RWPE1 (cell line): Measurements from ENCODE around the gene KRT9.

Experiments
- CTCF ChIA-PET: fragments of 350-600 bp; sonication (Branson Sonifier 250); formaldehyde crosslinking; extraction: SDS; loops from one replicate; lab custom pipeline; 2021; lab: Yijun Ruan, JAX
- POLR2A ChIA-PET: fragments of 400-600 bp; formaldehyde crosslinking; extraction: SDS; loops from one replicate; lab custom pipeline; 2020; ENCODE audit warnings: antibody characterized with exemption; ENCODE audit not compliant: low non-redundant PET; lab: Yijun Ruan, JAX
- DNase-seq: peaks from one replicate; pipeline ENCODE4 v3.0.0; 2012; ENCODE audit warnings: low spot score
- H3K27ac ChIP-seq: fragments of 450-650 bp; 2 replicates; pipeline ENCODE4 v1.5.1; 2017
- CTCF ChIP-seq: fragments of 450-650 bp; conservative IDR thresholded peaks from 2 replicates; pipeline ENCODE4 v1.5.1; 2017; ENCODE audit warnings: low read depth, mild to moderate bottlenecking

The KRT9 gene

GRCh38 chr17:41559548-41559947 is 12.3 kb downstream of the KRT9 start:
- CTCF ChIA-PET = interaction anchor here (1.6 kb wide), 1 partner anchor 10 kb away, joined by 6 read pairs; no protein-coding TSS in a partner anchor
- no peak for DNase-seq

GRCh38 chr17:41556931-41557330 is 14.9 kb downstream of the KRT9 start:
- ChIA-PET POLR2A (no interaction called here), CTCF (interaction anchor here (1.1 to 2.1 kb wide), 2 partner anchors 8 to 106 kb away, joined by 3 to 9 read pairs; no protein-coding TSS in a partner anchor)
- H3K27ac ChIP-seq = no peak overlapping the region
- no peak for TF ChIP-seq CTCF
- no peak for DNase-seq

More at GRCh38 chr17:41559548-41559947, 12.3 kb downstream of the KRT9 start:
- H3K27ac ChIP-seq = no peak overlapping the region
- no peak for TF ChIP-seq CTCF
- POLR2A ChIA-PET = no interaction called here

GRCh38 chr17:41556306-41556705 is 15.6 kb downstream of the KRT9 start:
- CTCF ChIA-PET = no interaction called here
- POLR2A ChIA-PET = no interaction called here
- TF ChIP-seq CTCF = no peak
- no peak overlapping the region for H3K27ac ChIP-seq
- no peak for DNase-seq

GRCh38 chr17:41555105-41555887 is 16.6 kb downstream of the KRT9 start:
- CTCF ChIA-PET = interaction anchor here (0.6 to 0.8 kb wide), 3 partner anchors 24 to 108 kb away, joined by 3 to 7 read pairs (median 4); no protein-coding TSS in a partner anchor
- TF ChIP-seq CTCF = no peak
- POLR2A ChIA-PET = interaction anchor here (0.7 kb wide), 1 partner anchor 92 kb away, joined by 3 read pairs; no protein-coding TSS in a partner anchor
- no peak overlapping the region for H3K27ac ChIP-seq
- no peak for DNase-seq

GRCh38 chr17:41553987-41554680 is 17.7 kb downstream of the KRT9 start:
- DNase-seq = no peak
- POLR2A ChIA-PET = no interaction called here
- no peak overlapping the region for H3K27ac ChIP-seq
- CTCF ChIA-PET = interaction anchor here (0.6 to 2.2 kb wide), 4 partner anchors 109 to 748 kb away, joined by 3 to 6 read pairs (median 4); no protein-coding TSS in a partner anchor
- no peak for TF ChIP-seq CTCF

- ChIA-PET POLR2A (no interaction called here), CTCF (interaction anchor here (0.6 to 2.2 kb wide), 2 partner anchors 112 to 139 kb away, joined by 3 to 6 read pairs; no protein-coding TSS in a partner anchor)
These were observed 18.7 kb downstream of the KRT9 start for GRCh38 chr17:41553176-41553575.

More at GRCh38 chr17:41553176-41553575, 18.7 kb downstream of the KRT9 start:
- no peak for TF ChIP-seq CTCF
- DNase-seq = no peak
- no peak overlapping the region for H3K27ac ChIP-seq
